Measurements from ENCODE around the gene ST6GALNAC3.

Gene ST6GALNAC3

GRCh38 chr1:76471536-76471935, 397.0 kb downstream of the ST6GALNAC3 start:
- Histone ChIP-seq H3K4me1 (ENCODE audit: control insufficient read depth, low read depth, low read length) (peaks cover 3% of the 10 kb centered on the region), H3K9ac (ENCODE audit: low read length) (no peak overlapping the region), H3K27ac (ENCODE audit: low read length) (no peak overlapping the region), H3K27me3 (ENCODE audit: control insufficient read depth, insufficient read depth, low read length) (no peaks in the 10 kb centered on the region), H3K4me3 (ENCODE audit: low read length) (no peak overlapping the region), H3K36me3 (ENCODE audit: control insufficient read depth, low read depth, low read length) (no peaks in the 10 kb centered on the region), H3K9me3 (ENCODE audit: control insufficient read depth, low read depth, low read length) (no peaks in the 10 kb centered on the region)

DNA sequence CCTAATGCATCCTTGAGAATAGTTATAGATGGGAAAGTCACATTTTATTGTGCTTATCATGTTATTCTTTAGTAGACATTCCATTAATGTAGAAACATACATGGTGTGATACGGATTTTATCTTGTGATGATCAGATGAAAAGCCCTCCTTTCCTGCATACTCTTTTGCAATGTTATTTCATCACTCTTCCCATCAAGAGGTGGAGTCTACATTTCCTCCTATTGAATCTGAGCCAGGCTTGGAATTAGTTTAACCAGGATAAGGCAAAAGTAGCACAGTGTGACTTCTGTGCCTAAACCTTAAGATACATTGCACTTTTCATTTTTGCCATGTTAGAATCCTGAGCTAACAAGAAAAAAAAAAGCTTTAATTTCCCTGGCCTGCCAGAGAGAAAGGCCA, 399.0 kb downstream of the ST6GALNAC3 start:
- peaks cover 3% of the 10 kb centered on the region for H3K4me1 ChIP-seq (ENCODE audit: control insufficient read depth, low read depth, low read length)
- H3K9me3 ChIP-seq (ENCODE audit: control insufficient read depth, low read depth, low read length) = no peaks in the 10 kb centered on the region
- H3K9ac ChIP-seq (ENCODE audit: low read length) = no peak overlapping the region
- no peak overlapping the region for H3K27ac ChIP-seq (ENCODE audit: low read length)
- H3K27me3 ChIP-seq (ENCODE audit: control insufficient read depth, insufficient read depth, low read length) = no peaks in the 10 kb centered on the region
- no peaks in the 10 kb centered on the region for H3K36me3 ChIP-seq (ENCODE audit: control insufficient read depth, low read depth, low read length)
- H3K4me3 ChIP-seq (ENCODE audit: low read length) = no peak overlapping the region

GRCh38 chr1:76474922-76475321, 400.4 kb downstream of the ST6GALNAC3 start:
- H3K36me3 ChIP-seq (ENCODE audit: control insufficient read depth, low read depth, low read length) = no peaks in the 10 kb centered on the region
- H3K4me1 ChIP-seq (ENCODE audit: control insufficient read depth, low read depth, low read length) = peaks cover 3% of the 10 kb centered on the region
- H3K27ac ChIP-seq (ENCODE audit: low read length) = no peak overlapping the region
- H3K27me3 ChIP-seq (ENCODE audit: control insufficient read depth, insufficient read depth, low read length) = no peaks in the 10 kb centered on the region
- no peak overlapping the region for H3K9ac ChIP-seq (ENCODE audit: low read length)
- H3K9me3 ChIP-seq (ENCODE audit: control insufficient read depth, low read depth, low read length) = no peaks in the 10 kb centered on the region
- H3K4me3 ChIP-seq (ENCODE audit: low read length) = no peak overlapping the region

- Histone ChIP-seq H3K4me3 (ENCODE audit: low read length) (no peak overlapping the region), H3K4me1 (ENCODE audit: control insufficient read depth, low read depth, low read length) (peaks cover 3% of the 10 kb centered on the region), H3K36me3 (ENCODE audit: control insufficient read depth, low read depth, low read length) (no peaks in the 10 kb centered on the region), H3K27ac (ENCODE audit: low read length) (no peak overlapping the region), H3K27me3 (ENCODE audit: control insufficient read depth, insufficient read depth, low read length) (no peaks in the 10 kb centered on the region), H3K9ac (ENCODE audit: low read length) (no peak overlapping the region), H3K9me3 (ENCODE audit: control insufficient read depth, low read depth, low read length) (no peaks in the 10 kb centered on the region)
These were observed 402.6 kb downstream of the ST6GALNAC3 start for GRCh38 chr1:76477156-76477555.

DNA sequence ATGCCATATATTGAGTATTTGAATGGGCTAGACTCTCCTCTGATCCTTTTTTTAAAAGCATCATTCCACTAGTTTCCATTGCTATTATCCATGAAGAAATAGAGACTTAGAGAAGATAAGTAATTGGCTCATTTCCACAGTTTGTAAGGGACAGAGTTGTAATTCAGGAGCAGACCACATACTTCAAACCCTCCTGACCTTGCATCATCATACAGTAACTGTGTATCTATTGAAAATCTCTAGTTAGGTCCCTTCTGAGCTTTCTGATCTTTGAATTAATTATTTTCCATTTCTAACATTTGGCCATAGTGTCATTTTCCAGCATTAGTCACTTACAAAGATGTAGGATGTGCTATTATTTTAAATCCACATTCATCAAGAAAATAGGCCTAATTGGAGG, 406.3 kb downstream of the ST6GALNAC3 start:
- no peak overlapping the region for H3K9ac ChIP-seq (ENCODE audit: low read length)
- H3K36me3 ChIP-seq (ENCODE audit: control insufficient read depth, low read depth, low read length) = no peaks in the 10 kb centered on the region
- no peak overlapping the region for H3K4me3 ChIP-seq (ENCODE audit: low read length)
- H3K27me3 ChIP-seq (ENCODE audit: control insufficient read depth, insufficient read depth, low read length) = no peaks in the 10 kb centered on the region
- no peaks in the 10 kb centered on the region for H3K4me1 ChIP-seq (ENCODE audit: control insufficient read depth, low read depth, low read length)
- no peak overlapping the region for H3K27ac ChIP-seq (ENCODE audit: low read length)
- H3K9me3 ChIP-seq (ENCODE audit: control insufficient read depth, low read depth, low read length) = no peaks in the 10 kb centered on the region

GRCh38 chr1:76481672-76482071, 407.1 kb downstream of the ST6GALNAC3 start:
- Histone ChIP-seq H3K4me1 (ENCODE audit: control insufficient read depth, low read depth, low read length) (no peaks in the 10 kb centered on the region), H3K9ac (ENCODE audit: low read length) (no peak overlapping the region), H3K4me3 (ENCODE audit: low read length) (no peak overlapping the region), H3K27ac (ENCODE audit: low read length) (no peak overlapping the region), H3K27me3 (ENCODE audit: control insufficient read depth, insufficient read depth, low read length) (no peaks in the 10 kb centered on the region), H3K36me3 (ENCODE audit: control insufficient read depth, low read depth, low read length) (no peaks in the 10 kb centered on the region), H3K9me3 (ENCODE audit: control insufficient read depth, low read depth, low read length) (no peaks in the 10 kb centered on the region)

GRCh38 chr1:76482272-76482671, 407.7 kb downstream of the ST6GALNAC3 start:
- H3K27ac ChIP-seq (ENCODE audit: low read length) = no peak overlapping the region
- no peaks in the 10 kb centered on the region for H3K9me3 ChIP-seq (ENCODE audit: control insufficient read depth, low read depth, low read length)
- H3K27me3 ChIP-seq (ENCODE audit: control insufficient read depth, insufficient read depth, low read length) = no peaks in the 10 kb centered on the region
- no peak overlapping the region for H3K4me3 ChIP-seq (ENCODE audit: low read length)
- H3K4me1 ChIP-seq (ENCODE audit: control insufficient read depth, low read depth, low read length) = no peaks in the 10 kb centered on the region
- no peak overlapping the region for H3K9ac ChIP-seq (ENCODE audit: low read length)
- no peaks in the 10 kb centered on the region for H3K36me3 ChIP-seq (ENCODE audit: control insufficient read depth, low read depth, low read length)

GRCh38 chr1:76491737-76492136, 417.2 kb downstream of the ST6GALNAC3 start:
- no peaks in the 10 kb centered on the region for H3K27me3 ChIP-seq (ENCODE audit: control insufficient read depth, insufficient read depth, low read length)
- H3K4me3 ChIP-seq (ENCODE audit: low read length) = no peak overlapping the region
- peaks cover 7% of the 10 kb centered on the region for H3K4me1 ChIP-seq (ENCODE audit: control insufficient read depth, low read depth, low read length)
- H3K36me3 ChIP-seq (ENCODE audit: control insufficient read depth, low read depth, low read length) = no peaks in the 10 kb centered on the region
- no peak overlapping the region for H3K27ac ChIP-seq (ENCODE audit: low read length)
- no peak overlapping the region for H3K9ac ChIP-seq (ENCODE audit: low read length)
- no peaks in the 10 kb centered on the region for H3K9me3 ChIP-seq (ENCODE audit: control insufficient read depth, low read depth, low read length)

DNA sequence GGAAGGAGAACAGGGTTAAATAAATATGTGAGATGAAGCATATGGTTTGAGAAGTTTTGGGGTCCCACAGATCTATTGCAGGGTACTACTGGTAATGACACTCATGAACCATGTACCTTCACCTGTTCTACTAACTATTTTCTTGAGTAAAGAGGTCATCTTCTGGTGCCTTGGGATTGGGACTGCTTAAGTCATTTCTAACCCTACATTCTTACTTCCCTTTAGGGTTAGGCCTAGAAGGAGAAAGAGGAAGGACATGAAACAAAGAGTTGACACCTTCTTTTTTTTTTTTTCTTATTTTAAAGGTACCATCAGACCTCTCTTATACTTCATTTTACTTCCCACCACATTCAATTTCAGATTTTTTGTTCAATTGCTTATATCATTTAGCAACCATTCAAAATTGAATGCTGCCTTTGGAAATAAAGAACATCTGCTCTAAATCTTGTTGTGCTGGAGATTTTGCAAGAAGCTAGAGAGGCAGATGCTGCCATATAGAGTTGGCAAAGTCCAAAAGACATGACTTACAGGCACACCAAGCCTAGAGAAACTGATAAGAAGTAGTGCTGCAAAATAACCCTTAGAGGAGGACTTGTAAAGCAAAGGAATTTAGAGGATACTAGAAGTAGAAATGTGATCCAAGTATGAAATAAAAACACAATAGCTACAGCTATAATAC, 418.3 kb downstream of the ST6GALNAC3 start:
- H3K9ac ChIP-seq (ENCODE audit: low read length) = no peak overlapping the region

DNA sequence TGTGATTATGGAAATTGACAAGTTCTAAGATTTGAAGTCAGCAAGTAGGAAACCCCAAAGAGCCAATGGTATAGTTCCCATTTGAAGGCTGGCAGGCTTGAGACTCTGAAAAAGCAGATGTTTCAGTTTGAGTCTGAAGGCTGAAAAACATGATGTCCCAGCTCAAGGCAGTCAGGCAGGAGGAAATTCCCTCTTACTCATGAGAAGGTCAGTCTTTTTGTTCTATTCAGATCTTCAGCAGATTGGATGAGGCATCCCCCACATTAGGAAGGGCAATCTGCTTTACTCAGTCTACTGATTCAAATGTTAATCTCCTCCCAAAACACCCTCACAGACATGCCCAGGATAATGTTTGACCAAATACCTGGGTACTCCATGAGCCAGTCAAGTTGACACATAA, 420.3 kb downstream of the ST6GALNAC3 start:
- H3K4me1 ChIP-seq (ENCODE audit: control insufficient read depth, low read depth, low read length) = peaks cover 16% of the 10 kb centered on the region
- H3K4me3 ChIP-seq (ENCODE audit: low read length) = no peak overlapping the region
- H3K9ac ChIP-seq (ENCODE audit: low read length) = no peak overlapping the region
- H3K9me3 ChIP-seq (ENCODE audit: control insufficient read depth, low read depth, low read length) = no peaks in the 10 kb centered on the region
- H3K27ac ChIP-seq (ENCODE audit: low read length) = no peak overlapping the region
- H3K27me3 ChIP-seq (ENCODE audit: control insufficient read depth, insufficient read depth, low read length) = no peaks in the 10 kb centered on the region
- H3K36me3 ChIP-seq (ENCODE audit: control insufficient read depth, low read depth, low read length) = no peaks in the 10 kb centered on the region

More for the DNA sequence above, 418.3 kb downstream of the ST6GALNAC3 start:
- peaks cover 7% of the 10 kb centered on the region for H3K4me1 ChIP-seq (ENCODE audit: control insufficient read depth, low read depth, low read length)
- H3K27ac ChIP-seq (ENCODE audit: low read length) = no peak overlapping the region
- H3K4me3 ChIP-seq (ENCODE audit: low read length) = no peak overlapping the region
- H3K9me3 ChIP-seq (ENCODE audit: control insufficient read depth, low read depth, low read length) = no peaks in the 10 kb centered on the region
- no peaks in the 10 kb centered on the region for H3K36me3 ChIP-seq (ENCODE audit: control insufficient read depth, low read depth, low read length)
- no peaks in the 10 kb centered on the region for H3K27me3 ChIP-seq (ENCODE audit: control insufficient read depth, insufficient read depth, low read length)

- H3K9ac ChIP-seq (ENCODE audit: low read length) = no peak overlapping the region
- peaks cover 35% of the 10 kb centered on the region for H3K4me1 ChIP-seq (ENCODE audit: control insufficient read depth, low read depth, low read length)
- no peaks in the 10 kb centered on the region for H3K9me3 ChIP-seq (ENCODE audit: control insufficient read depth, low read depth, low read length)
- H3K4me3 ChIP-seq (ENCODE audit: low read length) = no peak overlapping the region
- H3K27me3 ChIP-seq (ENCODE audit: control insufficient read depth, insufficient read depth, low read length) = no peaks in the 10 kb centered on the region
- H3K36me3 ChIP-seq (ENCODE audit: control insufficient read depth, low read depth, low read length) = no peaks in the 10 kb centered on the region
- no peak overlapping the region for H3K27ac ChIP-seq (ENCODE audit: low read length)
These were observed 422.3 kb downstream of the ST6GALNAC3 start for GRCh38 chr1:76496871-76497270.

DNA sequence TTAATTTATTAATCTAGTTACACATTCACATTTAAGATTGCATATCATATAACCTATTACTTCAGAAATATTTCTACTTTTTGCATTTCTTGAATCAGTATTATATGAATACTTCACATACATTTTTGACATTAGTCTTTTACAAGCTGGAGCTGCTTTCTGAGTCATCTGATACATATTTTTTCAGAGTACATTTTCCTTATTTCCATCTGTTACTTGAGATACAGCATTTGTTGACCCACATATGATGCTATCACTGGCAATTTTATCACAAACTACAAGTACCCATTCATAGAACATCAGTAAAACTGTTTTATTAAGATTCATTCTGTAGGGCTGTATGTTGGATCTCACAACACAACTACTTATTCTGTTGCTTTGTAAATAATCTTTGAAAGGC, 425.6 kb downstream of the ST6GALNAC3 start:
- Histone ChIP-seq H3K9ac (ENCODE audit: low read length) (no peak overlapping the region), H3K27me3 (ENCODE audit: control insufficient read depth, insufficient read depth, low read length) (no peaks in the 10 kb centered on the region), H3K4me1 (ENCODE audit: control insufficient read depth, low read depth, low read length) (peaks cover 53% of the 10 kb centered on the region)

More for the DNA sequence above, 425.6 kb downstream of the ST6GALNAC3 start:
- peak overlapping the region; percentile 49 for H3K27ac ChIP-seq (ENCODE audit: low read length)
- no peaks in the 10 kb centered on the region for H3K36me3 ChIP-seq (ENCODE audit: control insufficient read depth, low read depth, low read length)
- H3K4me3 ChIP-seq (ENCODE audit: low read length) = no peak overlapping the region
- no peaks in the 10 kb centered on the region for H3K9me3 ChIP-seq (ENCODE audit: control insufficient read depth, low read depth, low read length)

Data from iPS-18a (cell line).